ENCODE measurements around the gene STXBP5.

The STXBP5 gene

GRCh38 chr6:147173675-147174308 lies 30.4 kb upstream of the STXBP5 start:
- H3K79me2 ChIP-seq (ENCODE audit: low read length): no peaks in the 10 kb centered on the region

GRCh38 chr6:147176795-147177194 lies 27.4 kb upstream of the STXBP5 start:
- DNase-seq: no peak
- no peaks in the 10 kb centered on the region for H3K36me3 ChIP-seq (replicated peaks; ENCODE audit: insufficient read depth, low read length)
- no peak overlapping the region for H3K9ac ChIP-seq (ENCODE audit: low read length)
- H3K4me2 ChIP-seq (ENCODE audit: low read depth, low read length): no peak overlapping the region
- no peaks in the 10 kb centered on the region for H3K27me3 ChIP-seq (replicated peaks; ENCODE audit: insufficient read depth, low read length)
- H3K4me1 ChIP-seq (ENCODE audit: low read length): no peaks in the 10 kb centered on the region
- H3K4me3 ChIP-seq (ENCODE audit: low read length): no peak overlapping the region
- no peaks in the 10 kb centered on the region for H4K20me1 ChIP-seq (ENCODE audit: insufficient read depth, low read length)
- no peak overlapping the region for H3K27ac ChIP-seq (ENCODE audit: low read length)
- H3F3A ChIP-seq (ENCODE audit: insufficient read depth, low read length): no peaks in the 10 kb centered on the region
- no peak for TF ChIP-seq CTCF (IDR thresholded peaks at IDR 0.05; ENCODE audit: low read length)
- no peak for TF ChIP-seq EZH2phosphoT487 (IDR thresholded peaks at IDR 0.05; ENCODE audit: low read length)
- H3K9me2 ChIP-seq (replicated peaks; ENCODE audit: insufficient read depth, low read length): no peaks in the 10 kb centered on the region
- H3K9me3 ChIP-seq (replicated peaks; ENCODE audit: insufficient read depth, low read length): no peaks in the 10 kb centered on the region
- no peaks in the 10 kb centered on the region for H3K79me2 ChIP-seq (ENCODE audit: low read length)
- no peak overlapping the region for H2AFZ ChIP-seq (ENCODE audit: low read length)

More at GRCh38 chr6:147173675-147174308, 30.4 kb upstream of the STXBP5 start:
- H3F3A ChIP-seq (ENCODE audit: insufficient read depth, low read length): no peaks in the 10 kb centered on the region
- H4K20me1 ChIP-seq (ENCODE audit: insufficient read depth, low read length): no peaks in the 10 kb centered on the region
- H3K9ac ChIP-seq (ENCODE audit: low read length): no peak overlapping the region
- DNase-seq: no peak
- no peaks in the 10 kb centered on the region for H3K9me2 ChIP-seq (replicated peaks; ENCODE audit: insufficient read depth, low read length)
- H3K4me3 ChIP-seq (ENCODE audit: low read length): no peak overlapping the region
- no peak overlapping the region for H3K27ac ChIP-seq (ENCODE audit: low read length)
- no peaks in the 10 kb centered on the region for H3K27me3 ChIP-seq (replicated peaks; ENCODE audit: insufficient read depth, low read length)
- no peaks in the 10 kb centered on the region for H3K36me3 ChIP-seq (replicated peaks; ENCODE audit: insufficient read depth, low read length)
- no peak for TF ChIP-seq EZH2phosphoT487 (IDR thresholded peaks at IDR 0.05; ENCODE audit: low read length)
- TF ChIP-seq EZH2 (optimal IDR thresholded peaks at IDR 0.05; ENCODE audit: low read depth, low read length): no peak
- TF ChIP-seq CTCF (IDR thresholded peaks at IDR 0.05; ENCODE audit: low read length): no peak
- no peaks in the 10 kb centered on the region for H3K4me1 ChIP-seq (ENCODE audit: low read length)
- H2AFZ ChIP-seq (ENCODE audit: low read length): no peak overlapping the region
- H3K4me2 ChIP-seq (ENCODE audit: low read depth, low read length): no peak overlapping the region
- no peaks in the 10 kb centered on the region for H3K9me3 ChIP-seq (replicated peaks; ENCODE audit: insufficient read depth, low read length)

- H3K9me2 ChIP-seq (replicated peaks; ENCODE audit: insufficient read depth, low read length): no peaks in the 10 kb centered on the region
- DNase-seq: no peak
- H3K9ac ChIP-seq (ENCODE audit: low read length): no peak overlapping the region
- H3K4me2 ChIP-seq (ENCODE audit: low read depth, low read length): no peak overlapping the region
- no peaks in the 10 kb centered on the region for H3K36me3 ChIP-seq (replicated peaks; ENCODE audit: insufficient read depth, low read length)
- H3K27me3 ChIP-seq (replicated peaks; ENCODE audit: insufficient read depth, low read length): no peaks in the 10 kb centered on the region
- no peaks in the 10 kb centered on the region for H3K9me3 ChIP-seq (replicated peaks; ENCODE audit: insufficient read depth, low read length)
- H2AFZ ChIP-seq (ENCODE audit: low read length): no peak overlapping the region
- no peaks in the 10 kb centered on the region for H3K4me1 ChIP-seq (ENCODE audit: low read length)
- TF ChIP-seq EZH2phosphoT487 (IDR thresholded peaks at IDR 0.05; ENCODE audit: low read length) (no peak), EZH2 (optimal IDR thresholded peaks at IDR 0.05; ENCODE audit: low read depth, low read length) (no peak), CTCF (IDR thresholded peaks at IDR 0.05; ENCODE audit: low read length) (no peak)
- H3F3A ChIP-seq (ENCODE audit: insufficient read depth, low read length): no peaks in the 10 kb centered on the region
- no peaks in the 10 kb centered on the region for H4K20me1 ChIP-seq (ENCODE audit: insufficient read depth, low read length)
- no peak overlapping the region for H3K27ac ChIP-seq (ENCODE audit: low read length)
- H3K4me3 ChIP-seq (ENCODE audit: low read length): no peak overlapping the region
- H3K79me2 ChIP-seq (ENCODE audit: low read length): no peaks in the 10 kb centered on the region
These were observed 26.9 kb upstream of the STXBP5 start for GRCh38 chr6:147177286-147177685.

Data from MM.1S (cell line).